ENCODE results near the gene CPNE6.
"Not testable (repeated sequence)": the region's sequence is repeated elsewhere in the genome, so short reads cannot be mapped to it uniquely, and the experiment has no call there.

The CPNE6 gene

DNA sequence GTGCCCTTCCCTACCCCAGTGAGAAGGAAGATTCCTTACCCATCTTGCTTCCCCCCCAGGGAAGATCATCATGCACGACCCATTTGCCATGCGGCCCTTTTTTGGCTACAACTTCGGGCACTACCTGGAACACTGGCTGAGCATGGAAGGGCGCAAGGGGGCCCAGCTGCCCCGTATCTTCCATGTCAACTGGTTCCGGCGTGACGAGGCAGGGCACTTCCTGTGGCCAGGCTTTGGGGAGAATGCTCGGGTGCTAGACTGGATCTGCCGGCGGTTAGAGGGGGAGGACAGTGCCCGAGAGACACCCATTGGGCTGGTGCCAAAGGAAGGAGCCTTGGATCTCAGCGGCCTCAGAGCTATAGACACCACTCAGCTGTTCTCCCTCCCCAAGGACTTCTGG lies 32.1 kb downstream of the CPNE6 start:
- Histone ChIP-seq H3F3A (ENCODE audit: insufficient read depth) (no peaks in the 10 kb centered on the region), H3K27ac (ENCODE audit: low read depth, low read length) (no peak overlapping the region), H3K9me2 (replicated peaks; ENCODE audit: insufficient read depth, low read length) (no peaks in the 10 kb centered on the region), H3K9ac (ENCODE audit: low read length) (no peak overlapping the region), H3K4me3 (ENCODE audit: insufficient read depth, low read length, poor library complexity, severe bottlenecking) (no peak overlapping the region), H2AFZ (ENCODE audit: low read depth, low read length, severe bottlenecking) (no peak overlapping the region), H3K79me2 (ENCODE audit: insufficient read depth, low read length) (no peaks in the 10 kb centered on the region), H4K20me1 (ENCODE audit: low read depth, low read length) (no peaks in the 10 kb centered on the region), H3K9me3 (ENCODE audit: insufficient read depth, low read length) (no peaks in the 10 kb centered on the region), H3K4me2 (ENCODE audit: low read depth, low read length, poor library complexity, severe bottlenecking) (no peak overlapping the region), H3K27me3 (ENCODE audit: low read length) (no peaks in the 10 kb centered on the region), H3K36me3 (ENCODE audit: low read length) (peaks cover 4% of the 10 kb centered on the region; the same call in 1 of the 2 replicates)
- TF ChIP-seq, protein P1, sequence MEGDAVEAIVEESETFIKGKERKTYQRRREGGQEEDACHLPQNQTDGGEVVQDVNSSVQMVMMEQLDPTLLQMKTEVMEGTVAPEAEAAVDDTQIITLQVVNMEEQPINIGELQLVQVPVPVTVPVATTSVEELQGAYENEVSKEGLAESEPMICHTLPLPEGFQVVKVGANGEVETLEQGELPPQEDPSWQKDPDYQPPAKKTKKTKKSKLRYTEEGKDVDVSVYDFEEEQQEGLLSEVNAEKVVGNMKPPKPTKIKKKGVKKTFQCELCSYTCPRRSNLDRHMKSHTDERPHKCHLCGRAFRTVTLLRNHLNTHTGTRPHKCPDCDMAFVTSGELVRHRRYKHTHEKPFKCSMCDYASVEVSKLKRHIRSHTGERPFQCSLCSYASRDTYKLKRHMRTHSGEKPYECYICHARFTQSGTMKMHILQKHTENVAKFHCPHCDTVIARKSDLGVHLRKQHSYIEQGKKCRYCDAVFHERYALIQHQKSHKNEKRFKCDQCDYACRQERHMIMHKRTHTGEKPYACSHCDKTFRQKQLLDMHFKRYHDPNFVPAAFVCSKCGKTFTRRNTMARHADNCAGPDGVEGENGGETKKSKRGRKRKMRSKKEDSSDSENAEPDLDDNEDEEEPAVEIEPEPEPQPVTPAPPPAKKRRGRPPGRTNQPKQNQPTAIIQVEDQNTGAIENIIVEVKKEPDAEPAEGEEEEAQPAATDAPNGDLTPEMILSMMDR (IDR thresholded peaks at IDR 0.05; ENCODE audit: insufficient read depth, low read length, poor library complexity, severe bottlenecking): no peak
- TF ChIP-seq EZH2phosphoT487 (conservative IDR thresholded peaks at IDR 0.05; ENCODE audit: low read length): no peak

DNA sequence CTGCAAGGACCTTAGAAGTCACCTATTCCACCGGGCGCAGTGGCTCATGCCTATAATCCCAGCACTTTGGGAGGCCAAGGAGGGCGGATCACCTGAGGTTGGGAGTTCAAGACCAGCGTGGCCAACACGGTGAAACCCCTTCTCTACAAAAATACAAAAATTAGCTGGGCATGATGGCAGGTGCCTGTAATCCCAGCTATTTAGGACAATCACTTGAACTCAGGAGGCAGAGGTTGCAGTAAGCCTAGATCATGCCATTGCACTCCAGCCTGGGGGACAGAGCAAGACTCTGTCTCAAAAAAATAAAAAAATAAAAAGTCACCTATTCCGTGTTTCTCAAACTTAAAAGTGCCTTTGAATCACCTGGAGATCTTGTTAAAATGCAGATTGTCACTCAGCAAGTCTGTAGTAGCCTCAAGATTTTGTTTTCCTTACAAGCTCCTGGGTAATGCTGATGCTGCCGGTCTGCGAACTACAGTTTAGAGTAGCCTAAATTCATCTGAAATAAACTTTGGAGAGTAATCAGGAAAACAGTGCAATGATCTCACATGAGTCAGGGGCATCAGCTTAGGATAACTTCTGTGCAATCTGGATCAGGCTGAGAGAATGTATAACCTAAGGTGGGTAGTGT lies 34.4 kb downstream of the CPNE6 start:
- H3K36me3 ChIP-seq (ENCODE audit: low read length); H3K9me2 ChIP-seq (replicated peaks; ENCODE audit: insufficient read depth, low read length); H3K9ac ChIP-seq (ENCODE audit: low read length); H3K27me3 ChIP-seq (ENCODE audit: low read length); H4K20me1 ChIP-seq (ENCODE audit: low read depth, low read length); H3K4me2 ChIP-seq (ENCODE audit: low read depth, low read length, poor library complexity, severe bottlenecking); H3K4me3 ChIP-seq (ENCODE audit: insufficient read depth, low read length, poor library complexity, severe bottlenecking); H2AFZ ChIP-seq (ENCODE audit: low read depth, low read length, severe bottlenecking); H3K27ac ChIP-seq (ENCODE audit: low read depth, low read length); H3K9me3 ChIP-seq (ENCODE audit: insufficient read depth, low read length); H3K79me2 ChIP-seq (ENCODE audit: insufficient read depth, low read length): not testable (repeated sequence)
- peaks cover 11% of the 10 kb centered on the region; the same call in 1 of the 2 replicates for H3F3A ChIP-seq (ENCODE audit: insufficient read depth)

DNA sequence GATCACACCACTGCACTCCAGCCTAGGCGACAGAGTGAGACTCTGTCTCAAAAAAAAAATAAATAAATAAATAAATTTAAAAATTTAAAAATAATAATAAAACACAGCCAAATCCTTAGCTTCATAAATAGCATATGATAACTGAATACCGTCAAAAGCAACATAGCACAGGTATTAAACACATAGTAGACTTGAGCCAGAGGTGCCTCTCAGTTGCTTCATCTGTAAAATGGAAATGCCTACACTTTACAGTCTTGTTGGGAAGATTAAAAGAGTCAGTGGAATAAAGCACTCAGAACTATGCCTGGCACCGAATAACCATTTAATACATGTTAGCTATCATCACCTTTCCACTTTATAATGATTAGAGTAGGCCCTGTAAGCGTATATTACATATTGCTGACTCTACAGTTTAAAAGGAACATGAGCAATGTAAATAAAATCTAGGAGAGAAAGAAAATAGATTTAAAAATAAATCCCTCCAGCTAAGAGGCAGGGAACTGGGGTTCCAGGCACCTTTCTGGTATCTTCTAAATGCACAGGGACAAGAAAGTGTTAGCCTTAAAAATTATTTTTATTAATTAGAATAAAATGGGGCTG lies 35.4 kb downstream of the CPNE6 start:
- Histone ChIP-seq H3K9me2 (replicated peaks; ENCODE audit: insufficient read depth, low read length) (no peaks in the 10 kb centered on the region), H3K9me3 (ENCODE audit: insufficient read depth, low read length) (no peaks in the 10 kb centered on the region), H3K27me3 (ENCODE audit: low read length) (no peaks in the 10 kb centered on the region), H3K27ac (ENCODE audit: low read depth, low read length) (no peak overlapping the region), H3K4me2 (ENCODE audit: low read depth, low read length, poor library complexity, severe bottlenecking) (no peak overlapping the region), H3F3A (ENCODE audit: insufficient read depth) (peaks cover 16% of the 10 kb centered on the region; the same call in 1 of the 2 replicates), H3K36me3 (ENCODE audit: low read length) (peaks cover 4% of the 10 kb centered on the region; the same call in 1 of the 2 replicates), H3K9ac (ENCODE audit: low read length) (no peak overlapping the region), H4K20me1 (ENCODE audit: low read depth, low read length) (no peaks in the 10 kb centered on the region), H3K4me3 (ENCODE audit: insufficient read depth, low read length, poor library complexity, severe bottlenecking) (no peak overlapping the region), H3K79me2 (ENCODE audit: insufficient read depth, low read length) (no peaks in the 10 kb centered on the region), H2AFZ (ENCODE audit: low read depth, low read length, severe bottlenecking) (no peak overlapping the region)
- TF ChIP-seq, protein P1 (IDR thresholded peaks at IDR 0.05; ENCODE audit: insufficient read depth, low read length, poor library complexity, severe bottlenecking): no peak
- TF ChIP-seq EZH2phosphoT487 (conservative IDR thresholded peaks at IDR 0.05; ENCODE audit: low read length): no peak

DNA sequence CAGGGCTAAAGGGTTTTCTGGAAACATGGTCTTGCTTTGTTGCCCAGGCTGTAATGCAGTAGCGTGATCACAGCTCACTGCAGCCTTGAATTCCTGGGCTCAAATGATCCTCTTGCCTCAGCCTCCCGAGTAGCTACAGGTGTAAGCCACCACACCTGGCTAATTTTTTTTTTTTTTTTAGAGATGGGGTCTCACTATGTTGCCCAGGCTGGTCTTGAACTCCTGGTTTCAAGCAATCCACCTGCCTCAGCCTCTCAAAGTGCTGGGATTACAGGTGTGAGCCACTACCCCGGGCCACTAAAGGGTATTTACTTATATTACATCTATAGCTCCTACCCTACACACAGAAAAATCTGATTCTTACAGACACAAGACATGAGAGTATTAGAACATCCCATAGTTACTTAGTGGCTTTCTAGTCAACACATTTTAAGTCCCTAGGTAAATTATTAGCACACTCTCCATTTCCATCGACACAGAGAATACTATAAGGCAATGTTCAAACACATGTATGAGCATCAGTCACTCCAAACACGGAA lies 37.0 kb downstream of the CPNE6 start:
- no peak overlapping the region for H3K4me3 ChIP-seq (ENCODE audit: insufficient read depth, low read length, poor library complexity, severe bottlenecking)
- peak overlapping the region; percentile 22; the same call in 1 of the 2 replicates for H3K9ac ChIP-seq (ENCODE audit: low read length)
- no peaks in the 10 kb centered on the region for H3K9me2 ChIP-seq (replicated peaks; ENCODE audit: insufficient read depth, low read length)
- no peaks in the 10 kb centered on the region; the same call in 1 of the 2 replicates for H3K79me2 ChIP-seq (ENCODE audit: insufficient read depth, low read length)
- H3K4me2 ChIP-seq (ENCODE audit: low read depth, low read length, poor library complexity, severe bottlenecking): peak overlapping the region; percentile 18
- H3F3A ChIP-seq (ENCODE audit: insufficient read depth): peaks cover 16% of the 10 kb centered on the region; the same call in 1 of the 2 replicates
- H2AFZ ChIP-seq (ENCODE audit: low read depth, low read length, severe bottlenecking): peak overlapping the region; percentile 37
- no peaks in the 10 kb centered on the region for H3K9me3 ChIP-seq (ENCODE audit: insufficient read depth, low read length)
- peaks cover 4% of the 10 kb centered on the region; the same call in 1 of the 2 replicates for H3K36me3 ChIP-seq (ENCODE audit: low read length)
- H4K20me1 ChIP-seq (ENCODE audit: low read depth, low read length): no peaks in the 10 kb centered on the region
- no peak overlapping the region for H3K27ac ChIP-seq (ENCODE audit: low read depth, low read length)
- H3K27me3 ChIP-seq (ENCODE audit: low read length): no peaks in the 10 kb centered on the region
- no peak for TF ChIP-seq EZH2phosphoT487 (conservative IDR thresholded peaks at IDR 0.05; ENCODE audit: low read length)
- TF ChIP-seq, protein P1 (IDR thresholded peaks at IDR 0.05; ENCODE audit: insufficient read depth, low read length, poor library complexity, severe bottlenecking): no peak
